H1 (cell line): Measurements from ENCODE around the gene NR2F1-AS1.

Experiments used
- ASH2L ChIP-seq: fragments of 200-600, 300-600 bp; sonication (generic); IDR thresholded peaks from one replicate; pipeline ENCODE4 v1.7.1; 2017; ENCODE audit warnings: low read length
- CHD1 ChIP-seq: IDR thresholded peaks from 2 replicates; pipeline ENCODE4 v1.6.1; 2012; ENCODE audit warnings: low read depth, low read length, improper control_type of control experiment
- EGR1 ChIP-seq: IDR thresholded peaks from 2 replicates; pipeline ENCODE4 v1.6.1; 2011; ENCODE audit warnings: low read depth, low read length, borderline replicate concordance
- EZH2 ChIP-seq: fragments of 200-600 bp; sonication (generic); IDR thresholded peaks from 2 replicates; pipeline ENCODE4 v1.7.1; 2012; ENCODE audit warnings: low read depth, mild to moderate bottlenecking, moderate library complexity, low read length, inconsistent platforms; ENCODE audit not compliant: severe bottlenecking
- POLR2A ChIP-seq, 2 experiments: IDR thresholded peaks; 1 replicate in 1 of 2; 2 replicates in 1 of 2; pipeline ENCODE4 v1.6.1; 2011; ENCODE audit warnings: low read depth in 2 of 2, low read length in 2 of 2, mild to moderate bottlenecking in 2 of 2; ENCODE audit errors: control extremely low read depth in 1 of 2
- POLR2AphosphoS5 ChIP-seq: IDR thresholded peaks from 2 replicates; pipeline ENCODE4 v1.6.1; 2011; ENCODE audit warnings: low read depth, low read length
- TF ChIP-seq, protein P1 (sequence below): IDR thresholded peaks from 2 replicates; pipeline ENCODE4 v1.6.1; 2012; ENCODE audit warnings: inconsistent platforms
- TF ChIP-seq, protein P2 (sequence below), 3 experiments: IDR thresholded peaks; 1 replicate in 2 of 3; 2 replicates in 1 of 3; pipeline versions ENCODE4 v1.5.1 to v1.6.1; 2011; ENCODE audit warnings: low read length in 3 of 3, mild to moderate bottlenecking in 3 of 3, inconsistent platforms in 2 of 3, low read depth in 1 of 3, moderate library complexity in 1 of 3; ENCODE audit not compliant: insufficient read depth in 1 of 3; ENCODE audit errors: control extremely low read depth in 1 of 3

DNA sequence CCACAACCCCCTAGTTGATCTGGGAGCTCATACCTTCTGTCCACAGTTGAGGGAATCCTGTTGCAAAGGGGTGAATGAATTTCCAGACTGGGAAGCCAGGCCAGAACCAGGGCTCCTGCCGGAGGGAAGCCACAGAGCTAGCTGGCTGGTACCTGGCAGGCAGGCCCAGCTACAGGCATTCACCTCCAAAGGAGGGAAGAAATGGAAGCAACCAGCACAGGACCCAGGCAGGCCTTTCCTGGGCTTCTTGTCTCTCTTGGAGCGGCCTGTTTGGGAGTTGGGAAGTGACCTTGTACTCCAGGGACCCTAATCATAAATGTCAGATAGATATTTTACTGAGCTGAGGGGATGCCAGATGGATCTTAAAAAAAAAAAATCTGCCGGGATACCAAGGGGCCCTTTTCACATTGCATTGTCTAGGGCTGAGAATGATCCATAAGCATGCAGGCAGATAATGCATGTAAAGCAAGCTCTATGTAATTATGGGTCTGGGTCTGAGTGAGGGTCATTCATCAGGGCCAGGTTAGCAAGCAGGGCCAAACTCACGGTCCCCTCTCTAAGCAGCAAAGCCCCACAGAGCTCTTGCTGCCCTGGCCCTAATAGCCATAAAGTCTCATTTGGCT lies 10.4 kb upstream of the NR2F1-AS1 start:
- TF ChIP-seq, protein P1, sequence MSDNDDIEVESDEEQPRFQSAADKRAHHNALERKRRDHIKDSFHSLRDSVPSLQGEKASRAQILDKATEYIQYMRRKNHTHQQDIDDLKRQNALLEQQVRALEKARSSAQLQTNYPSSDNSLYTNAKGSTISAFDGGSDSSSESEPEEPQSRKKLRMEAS = no peak
- TF ChIP-seq, protein P2, sequence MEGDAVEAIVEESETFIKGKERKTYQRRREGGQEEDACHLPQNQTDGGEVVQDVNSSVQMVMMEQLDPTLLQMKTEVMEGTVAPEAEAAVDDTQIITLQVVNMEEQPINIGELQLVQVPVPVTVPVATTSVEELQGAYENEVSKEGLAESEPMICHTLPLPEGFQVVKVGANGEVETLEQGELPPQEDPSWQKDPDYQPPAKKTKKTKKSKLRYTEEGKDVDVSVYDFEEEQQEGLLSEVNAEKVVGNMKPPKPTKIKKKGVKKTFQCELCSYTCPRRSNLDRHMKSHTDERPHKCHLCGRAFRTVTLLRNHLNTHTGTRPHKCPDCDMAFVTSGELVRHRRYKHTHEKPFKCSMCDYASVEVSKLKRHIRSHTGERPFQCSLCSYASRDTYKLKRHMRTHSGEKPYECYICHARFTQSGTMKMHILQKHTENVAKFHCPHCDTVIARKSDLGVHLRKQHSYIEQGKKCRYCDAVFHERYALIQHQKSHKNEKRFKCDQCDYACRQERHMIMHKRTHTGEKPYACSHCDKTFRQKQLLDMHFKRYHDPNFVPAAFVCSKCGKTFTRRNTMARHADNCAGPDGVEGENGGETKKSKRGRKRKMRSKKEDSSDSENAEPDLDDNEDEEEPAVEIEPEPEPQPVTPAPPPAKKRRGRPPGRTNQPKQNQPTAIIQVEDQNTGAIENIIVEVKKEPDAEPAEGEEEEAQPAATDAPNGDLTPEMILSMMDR (IDR thresholded peaks at IDR 0.05; ENCODE audit: control extremely low read depth in 1 of 3, insufficient read depth in 1 of 3, low read depth in 1 of 3, low read length in 3 of 3) = no peak
- TF ChIP-seq POLR2AphosphoS5 = no peak
- no peak for TF ChIP-seq POLR2A (IDR thresholded peaks at IDR 0.05; ENCODE audit: control extremely low read depth in 1 of 2, low read depth in 2 of 2, low read length in 2 of 2)
- TF ChIP-seq EGR1 = no peak
- TF ChIP-seq ASH2L = no peak
- TF ChIP-seq EZH2 = peak; percentile 50
- TF ChIP-seq CHD1 = no peak
